ENCODE data around the gene ISYNA1. TPM values are rescaled to one million over a fixed set of nuclear protein-coding genes. Genes with fewer than 3 reads are reported as not detected.
A peak's percentile ranks its signal among the peaks of the same experiment; 100 is the strongest.
"Not testable (repeated sequence)": the region's sequence is repeated elsewhere in the genome, so short reads cannot be mapped to it uniquely, and the experiment has no call there.

The ISYNA1 gene
- total RNA-seq, 1 donor from 2014 or later: 178 TPM

DNA sequence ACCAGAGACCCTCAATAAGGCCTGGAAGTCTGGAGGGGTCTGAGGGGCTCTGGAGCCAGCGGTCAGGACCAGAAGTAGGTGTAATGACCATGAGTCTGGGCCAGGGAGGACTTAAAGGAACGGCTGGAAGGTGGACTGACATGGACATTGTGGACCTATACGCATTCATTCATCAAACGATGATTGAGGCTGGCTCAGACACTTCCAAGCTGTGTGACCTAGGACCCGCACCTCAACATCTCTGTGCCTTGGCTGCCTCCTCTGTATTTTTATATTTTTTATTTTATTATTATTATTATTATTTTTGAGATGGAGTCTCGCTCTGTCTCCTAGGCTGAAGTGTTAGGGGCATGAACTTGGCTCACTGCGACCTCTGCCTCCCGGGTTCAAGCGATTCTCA is 31.2 kb downstream of the ISYNA1 start:
- Mint-ChIP-seq H3K9me3 (ENCODE audit: unreplicated experiment) (no peaks in the 10 kb centered on the region), H3K27me3 (ENCODE audit: unreplicated experiment) (no peaks in the 10 kb centered on the region), H3K27ac (ENCODE audit: unreplicated experiment) (no peak overlapping the region), H3K4me3 (ENCODE audit: unreplicated experiment) (no peak overlapping the region), H3K36me3 (ENCODE audit: unreplicated experiment) (no peaks in the 10 kb centered on the region), H3K4me1 (ENCODE audit: unreplicated experiment) (peaks cover 8% of the 10 kb centered on the region)
- TF ChIP-seq, protein P1, sequence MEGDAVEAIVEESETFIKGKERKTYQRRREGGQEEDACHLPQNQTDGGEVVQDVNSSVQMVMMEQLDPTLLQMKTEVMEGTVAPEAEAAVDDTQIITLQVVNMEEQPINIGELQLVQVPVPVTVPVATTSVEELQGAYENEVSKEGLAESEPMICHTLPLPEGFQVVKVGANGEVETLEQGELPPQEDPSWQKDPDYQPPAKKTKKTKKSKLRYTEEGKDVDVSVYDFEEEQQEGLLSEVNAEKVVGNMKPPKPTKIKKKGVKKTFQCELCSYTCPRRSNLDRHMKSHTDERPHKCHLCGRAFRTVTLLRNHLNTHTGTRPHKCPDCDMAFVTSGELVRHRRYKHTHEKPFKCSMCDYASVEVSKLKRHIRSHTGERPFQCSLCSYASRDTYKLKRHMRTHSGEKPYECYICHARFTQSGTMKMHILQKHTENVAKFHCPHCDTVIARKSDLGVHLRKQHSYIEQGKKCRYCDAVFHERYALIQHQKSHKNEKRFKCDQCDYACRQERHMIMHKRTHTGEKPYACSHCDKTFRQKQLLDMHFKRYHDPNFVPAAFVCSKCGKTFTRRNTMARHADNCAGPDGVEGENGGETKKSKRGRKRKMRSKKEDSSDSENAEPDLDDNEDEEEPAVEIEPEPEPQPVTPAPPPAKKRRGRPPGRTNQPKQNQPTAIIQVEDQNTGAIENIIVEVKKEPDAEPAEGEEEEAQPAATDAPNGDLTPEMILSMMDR (IDR thresholded peaks at IDR 0.05): no peak
- no peak for DNase-seq (ENCODE audit: extremely low spot score, unreplicated experiment)

GRCh38 chr19:18405754-18406153 is 32.2 kb downstream of the ISYNA1 start:
- not testable (repeated sequence) for H3K27ac Mint-ChIP-seq (ENCODE audit: unreplicated experiment); DNase-seq (ENCODE audit: extremely low spot score, unreplicated experiment); H3K36me3 Mint-ChIP-seq (ENCODE audit: unreplicated experiment); H3K27me3 Mint-ChIP-seq (ENCODE audit: unreplicated experiment); H3K9me3 Mint-ChIP-seq (ENCODE audit: unreplicated experiment); H3K4me3 Mint-ChIP-seq (ENCODE audit: unreplicated experiment)
- H3K4me1 Mint-ChIP-seq (ENCODE audit: unreplicated experiment): peaks cover 12% of the 10 kb centered on the region

DNA sequence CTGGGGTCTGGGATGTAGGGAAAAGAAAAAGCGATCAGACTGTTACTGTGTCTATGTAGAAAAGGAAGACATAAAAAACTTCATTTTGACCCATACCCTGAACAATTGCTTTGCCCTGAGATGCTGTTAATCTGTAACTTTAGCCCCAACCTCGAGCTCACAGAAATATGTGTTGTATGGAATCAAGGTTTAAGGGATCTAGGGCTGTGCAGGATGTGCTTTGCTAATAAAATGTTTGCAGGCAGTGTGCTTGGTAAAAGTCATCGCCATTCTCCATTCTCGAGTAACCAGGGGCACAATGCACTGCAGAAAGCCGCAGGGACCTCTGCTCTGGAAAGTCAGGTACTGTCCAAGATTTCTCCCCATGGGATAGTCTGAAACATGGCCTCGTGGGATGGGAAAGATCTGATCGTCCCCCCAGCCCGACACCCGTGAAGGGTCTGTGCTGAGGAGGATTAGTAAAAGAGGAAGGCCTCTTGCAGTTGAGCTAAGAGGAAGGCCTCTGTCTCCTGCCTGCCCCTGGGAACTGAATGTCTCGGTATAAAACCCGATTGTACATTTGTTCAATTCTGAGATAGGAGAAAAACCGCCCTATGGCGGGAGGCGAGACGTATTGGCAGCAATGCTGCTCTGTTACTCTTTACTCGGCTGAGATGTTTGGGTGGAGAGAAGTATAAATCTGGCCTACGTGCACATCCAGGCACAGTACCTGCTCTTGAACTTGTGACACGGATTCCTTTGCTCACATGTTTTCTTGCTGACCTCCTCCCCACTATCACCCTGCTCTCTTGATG is 35.3 kb downstream of the ISYNA1 start:
- not testable (repeated sequence) for H3K27ac Mint-ChIP-seq (ENCODE audit: unreplicated experiment); H3K36me3 Mint-ChIP-seq (ENCODE audit: unreplicated experiment); DNase-seq (ENCODE audit: extremely low spot score, unreplicated experiment); H3K9me3 Mint-ChIP-seq (ENCODE audit: unreplicated experiment); H3K4me3 Mint-ChIP-seq (ENCODE audit: unreplicated experiment); H3K27me3 Mint-ChIP-seq (ENCODE audit: unreplicated experiment)
- H3K4me1 Mint-ChIP-seq (ENCODE audit: unreplicated experiment): peaks cover 20% of the 10 kb centered on the region

DNA sequence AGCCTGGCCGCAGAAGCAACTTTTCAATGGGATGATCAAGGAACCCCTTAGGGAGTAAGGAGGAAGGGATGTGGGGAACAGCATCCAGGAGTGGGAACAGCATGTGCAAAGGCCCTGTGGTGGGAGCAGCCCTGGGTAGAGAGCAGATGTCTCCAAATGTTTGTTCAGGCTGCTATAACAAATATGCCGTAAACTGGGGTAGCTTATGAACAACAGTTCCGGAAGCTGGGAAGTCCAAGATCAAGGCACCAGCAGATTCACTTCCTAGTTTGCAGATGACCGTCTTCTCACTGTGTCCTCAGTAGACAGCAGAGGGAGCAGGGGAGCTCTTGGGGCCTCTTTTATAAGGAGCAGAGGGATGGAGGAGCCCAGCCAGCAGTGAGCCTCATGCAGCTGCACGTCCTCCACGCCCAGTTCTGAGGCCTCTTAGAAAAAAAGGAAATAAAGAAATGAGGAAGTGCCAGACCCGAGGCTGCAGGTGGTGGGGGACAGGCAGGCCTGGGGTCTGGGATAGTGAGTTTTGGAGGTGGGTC is 36.3 kb downstream of the ISYNA1 start:
- no peak for DNase-seq (ENCODE audit: extremely low spot score, unreplicated experiment)
- TF ChIP-seq, protein P1 (IDR thresholded peaks at IDR 0.05): peak; percentile 56
- H3K9me3 Mint-ChIP-seq (ENCODE audit: unreplicated experiment): no peaks in the 10 kb centered on the region
- peaks cover 20% of the 10 kb centered on the region for H3K4me1 Mint-ChIP-seq (ENCODE audit: unreplicated experiment)
- no peaks in the 10 kb centered on the region for H3K36me3 Mint-ChIP-seq (ENCODE audit: unreplicated experiment)
- no peak overlapping the region for H3K4me3 Mint-ChIP-seq (ENCODE audit: unreplicated experiment)
- peaks cover 3% of the 10 kb centered on the region for H3K27me3 Mint-ChIP-seq (ENCODE audit: unreplicated experiment)
- H3K27ac Mint-ChIP-seq (ENCODE audit: unreplicated experiment): peak overlapping the region; percentile 56

DNA sequence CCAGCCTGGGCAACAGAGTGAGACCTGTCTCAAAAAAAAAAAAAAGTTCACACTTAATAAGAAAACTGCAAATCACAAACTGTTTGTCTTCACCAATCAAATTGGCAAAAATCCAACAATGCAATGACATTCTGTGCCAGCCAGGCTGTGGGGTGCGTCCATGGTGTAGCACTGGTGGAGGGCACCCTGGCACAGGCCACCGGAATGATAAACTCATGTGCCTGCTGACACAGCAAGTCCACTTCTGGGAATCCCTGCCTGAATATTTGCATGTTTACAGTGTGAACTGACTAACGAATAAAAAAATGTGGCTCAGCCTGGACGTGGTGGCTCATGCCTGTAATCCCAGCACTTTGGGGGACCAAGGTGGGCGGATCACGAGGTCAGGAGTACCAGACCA is 38.9 kb downstream of the ISYNA1 start:
- H3K4me3 Mint-ChIP-seq (ENCODE audit: unreplicated experiment): no peak overlapping the region
- H3K27me3 Mint-ChIP-seq (ENCODE audit: unreplicated experiment): peaks cover 3% of the 10 kb centered on the region
- H3K9me3 Mint-ChIP-seq (ENCODE audit: unreplicated experiment): no peaks in the 10 kb centered on the region
- H3K36me3 Mint-ChIP-seq (ENCODE audit: unreplicated experiment): no peaks in the 10 kb centered on the region
- TF ChIP-seq, protein P1 (IDR thresholded peaks at IDR 0.05): no peak
- H3K4me1 Mint-ChIP-seq (ENCODE audit: unreplicated experiment): peaks cover 20% of the 10 kb centered on the region
- DNase-seq (ENCODE audit: extremely low spot score, unreplicated experiment): no peak
- no peak overlapping the region for H3K27ac Mint-ChIP-seq (ENCODE audit: unreplicated experiment)

Data from osteocyte (in vitro differentiated cells).